LNCAP (cell line): ENCODE measurements around the gene TASOR2.

Experiments used
- TF ChIP-seq, protein P1 (sequence below): fragments of 450-650 bp; IDR thresholded peaks from 2 replicates; pipeline ENCODE4 v1.5.1; 2017; ENCODE audit warnings: mild to moderate bottlenecking

Gene TASOR2

GRCh38 chr10:5659702-5660528 is 24.7 kb upstream of the TASOR2 start:
- TF ChIP-seq, protein P1, sequence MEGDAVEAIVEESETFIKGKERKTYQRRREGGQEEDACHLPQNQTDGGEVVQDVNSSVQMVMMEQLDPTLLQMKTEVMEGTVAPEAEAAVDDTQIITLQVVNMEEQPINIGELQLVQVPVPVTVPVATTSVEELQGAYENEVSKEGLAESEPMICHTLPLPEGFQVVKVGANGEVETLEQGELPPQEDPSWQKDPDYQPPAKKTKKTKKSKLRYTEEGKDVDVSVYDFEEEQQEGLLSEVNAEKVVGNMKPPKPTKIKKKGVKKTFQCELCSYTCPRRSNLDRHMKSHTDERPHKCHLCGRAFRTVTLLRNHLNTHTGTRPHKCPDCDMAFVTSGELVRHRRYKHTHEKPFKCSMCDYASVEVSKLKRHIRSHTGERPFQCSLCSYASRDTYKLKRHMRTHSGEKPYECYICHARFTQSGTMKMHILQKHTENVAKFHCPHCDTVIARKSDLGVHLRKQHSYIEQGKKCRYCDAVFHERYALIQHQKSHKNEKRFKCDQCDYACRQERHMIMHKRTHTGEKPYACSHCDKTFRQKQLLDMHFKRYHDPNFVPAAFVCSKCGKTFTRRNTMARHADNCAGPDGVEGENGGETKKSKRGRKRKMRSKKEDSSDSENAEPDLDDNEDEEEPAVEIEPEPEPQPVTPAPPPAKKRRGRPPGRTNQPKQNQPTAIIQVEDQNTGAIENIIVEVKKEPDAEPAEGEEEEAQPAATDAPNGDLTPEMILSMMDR = no peak

- TF ChIP-seq, protein P1 = no peak
Observed at GRCh38 chr10:5661043-5661442, 23.6 kb upstream of the TASOR2 start.

GRCh38 chr10:5662708-5663579 is 21.7 kb upstream of the TASOR2 start:
- TF ChIP-seq, protein P1 = no peak

GRCh38 chr10:5663692-5664427 is 20.8 kb upstream of the TASOR2 start:
- TF ChIP-seq, protein P1 = no peak

- TF ChIP-seq, protein P1 = no peak
Observed at GRCh38 chr10:5665373-5666007, 19.1 kb upstream of the TASOR2 start.

DNA sequence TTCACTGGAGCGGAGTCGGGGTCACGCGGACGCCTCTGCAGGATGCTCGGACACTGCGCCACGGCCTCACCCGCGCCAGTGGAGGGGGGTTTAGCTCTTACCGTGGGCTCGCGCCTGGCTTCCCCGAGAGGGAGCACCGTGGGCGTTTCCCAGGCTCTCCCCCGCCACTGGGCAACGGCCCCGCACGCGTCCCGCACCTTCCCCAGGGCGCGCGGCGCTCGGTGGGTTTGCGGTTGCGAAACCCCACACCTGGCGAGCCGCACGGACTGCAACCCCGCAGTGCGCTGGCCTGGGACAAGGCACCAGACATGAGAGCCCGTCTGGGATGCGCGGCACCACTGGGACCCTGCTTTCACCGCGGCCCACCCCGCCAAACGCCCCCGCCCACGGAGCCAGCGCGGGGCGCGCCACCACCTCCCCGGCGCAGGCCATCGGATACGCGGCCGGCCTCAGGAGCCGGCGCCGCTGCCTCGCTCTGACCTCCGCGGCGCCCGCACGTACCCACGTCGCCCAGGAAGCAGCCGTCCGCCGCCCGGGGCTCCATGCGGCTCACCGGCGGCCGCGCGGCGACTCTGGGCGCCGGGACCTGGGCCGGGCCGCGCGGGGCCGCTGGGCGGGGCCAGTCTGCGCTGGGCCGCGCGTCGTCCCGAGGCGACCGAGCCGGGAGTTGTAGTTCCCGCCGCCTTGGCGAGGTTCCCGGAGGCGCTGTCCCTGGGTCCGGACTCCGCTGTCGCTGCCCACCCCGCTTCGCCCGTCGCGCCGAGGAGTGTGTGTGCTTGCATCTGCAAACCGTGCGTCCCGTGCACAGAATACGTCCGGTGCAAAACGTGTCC is 18.4 kb upstream of the TASOR2 start, which contains the start of gene ASB13:
ASB13 (minus strand) TSS at position 588 of the 833 bp plus-strand sequence; CDS start at position 544, 44 bp downstream.
- TF ChIP-seq, protein P1 = no peak
